ENCODE results near the gene SLC35D2. TPM values are rescaled to one million over a fixed set of nuclear protein-coding genes. Genes with fewer than 3 reads are reported as not detected.
"Not testable (repeated sequence)": the region's sequence is repeated elsewhere in the genome, so short reads cannot be mapped to it uniquely, and the experiment has no call there.

SLC35D2 gene
- total RNA-seq, 1 experiment from 2014 or later: 19.0 TPM

DNA sequence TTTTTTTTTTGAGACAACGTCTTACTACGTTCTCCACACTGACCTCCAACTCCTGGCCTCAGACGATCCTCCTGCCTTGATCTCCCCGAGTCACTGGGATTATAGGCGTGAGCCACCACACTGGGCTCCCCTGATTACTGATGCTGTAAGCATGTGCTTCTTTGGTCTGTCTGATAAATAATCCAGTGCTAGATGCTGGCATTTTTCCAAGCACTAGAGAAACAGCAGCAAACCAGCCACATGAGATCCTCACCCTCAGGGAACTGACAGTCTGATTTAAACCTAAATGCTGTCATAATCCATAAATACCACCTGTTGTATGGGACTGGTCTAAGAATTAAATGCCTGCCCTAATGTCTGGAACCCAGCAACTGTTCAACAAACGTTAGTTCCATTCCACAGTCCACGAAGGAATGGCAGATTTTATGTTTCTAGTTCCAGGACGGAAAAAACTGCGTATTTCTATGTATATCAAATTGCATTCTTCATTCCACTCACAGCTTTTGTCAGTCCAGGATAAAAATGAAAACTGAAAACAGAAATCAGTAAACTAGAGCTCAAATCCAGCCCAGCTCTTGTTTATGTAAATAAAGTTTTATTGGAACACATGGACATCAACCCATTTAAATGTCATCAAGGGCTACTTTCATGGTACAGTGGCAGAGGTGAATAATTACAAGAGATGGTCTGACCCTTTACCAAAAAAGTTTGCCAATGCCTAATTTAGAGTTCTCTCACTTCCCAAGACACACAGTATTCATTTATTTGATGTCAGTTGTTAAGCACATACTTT, 20.1 kb downstream of the SLC35D2 start:
- H3K23ac ChIP-seq (ENCODE audit: insufficient read length, low read depth, low read length): no peak overlapping the region
- no peak overlapping the region for H4K8ac ChIP-seq (replicated peaks; ENCODE audit: insufficient read length, low read depth, low read length)
- TF ChIP-seq, protein P1, sequence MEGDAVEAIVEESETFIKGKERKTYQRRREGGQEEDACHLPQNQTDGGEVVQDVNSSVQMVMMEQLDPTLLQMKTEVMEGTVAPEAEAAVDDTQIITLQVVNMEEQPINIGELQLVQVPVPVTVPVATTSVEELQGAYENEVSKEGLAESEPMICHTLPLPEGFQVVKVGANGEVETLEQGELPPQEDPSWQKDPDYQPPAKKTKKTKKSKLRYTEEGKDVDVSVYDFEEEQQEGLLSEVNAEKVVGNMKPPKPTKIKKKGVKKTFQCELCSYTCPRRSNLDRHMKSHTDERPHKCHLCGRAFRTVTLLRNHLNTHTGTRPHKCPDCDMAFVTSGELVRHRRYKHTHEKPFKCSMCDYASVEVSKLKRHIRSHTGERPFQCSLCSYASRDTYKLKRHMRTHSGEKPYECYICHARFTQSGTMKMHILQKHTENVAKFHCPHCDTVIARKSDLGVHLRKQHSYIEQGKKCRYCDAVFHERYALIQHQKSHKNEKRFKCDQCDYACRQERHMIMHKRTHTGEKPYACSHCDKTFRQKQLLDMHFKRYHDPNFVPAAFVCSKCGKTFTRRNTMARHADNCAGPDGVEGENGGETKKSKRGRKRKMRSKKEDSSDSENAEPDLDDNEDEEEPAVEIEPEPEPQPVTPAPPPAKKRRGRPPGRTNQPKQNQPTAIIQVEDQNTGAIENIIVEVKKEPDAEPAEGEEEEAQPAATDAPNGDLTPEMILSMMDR (conservative IDR thresholded peaks at IDR 0.05): no peak
- no peak overlapping the region for H3K4ac ChIP-seq (ENCODE audit: low read depth, low read length)
- H3T11ph ChIP-seq (ENCODE audit: low read length): no peak overlapping the region
- no peak overlapping the region for H2BK20ac ChIP-seq (ENCODE audit: low read depth, low read length, poor library complexity, severe bottlenecking)
- H3K9me3 ChIP-seq (ENCODE audit: control insufficient read depth, low read depth, low read length): no peaks in the 10 kb centered on the region
- H4K91ac ChIP-seq (ENCODE audit: insufficient read length, low read depth, low read length): no peak overlapping the region
- H3K27ac ChIP-seq (ENCODE audit: insufficient read length, low read depth, low read length): no peak overlapping the region
- WGBS (ENCODE audit: extremely low coverage, insufficient read length, low lambda C conversion rate): no CpG with 5 or more reads among the region's 9 CpGs
- Mint-ChIP-seq H3K27me3 (ENCODE audit: low read depth) (no peaks in the 10 kb centered on the region), H3K27ac (no peak overlapping the region; a peak in 2 of 7 replicates), H3K4me3 (no peak overlapping the region), H3K4me1 (no peaks in the 10 kb centered on the region), H3K36me3 (ENCODE audit: insufficient read depth in 1 of 3, low read depth in 3 of 3) (peaks cover 2 to 15% (median 15%) of the 10 kb centered on the region in 3 experiments), H3K9me3 (no peaks in the 10 kb centered on the region)
- no peaks in the 10 kb centered on the region for H3K27me3 ChIP-seq (ENCODE audit: insufficient read depth, low read length)
- H4K20me1 ChIP-seq (ENCODE audit: control insufficient read depth, insufficient read depth, insufficient read length): no peaks in the 10 kb centered on the region
- no peak overlapping the region for H2BK120ac ChIP-seq (ENCODE audit: low read depth, low read length, poor library complexity, severe bottlenecking)
- no peak for DNase-seq
- H3K4me2 ChIP-seq (ENCODE audit: insufficient read depth, insufficient read length, low read length): no peak overlapping the region
- no peak overlapping the region for H2AK5ac ChIP-seq (ENCODE audit: insufficient read length, low read length)
- H2BK15ac ChIP-seq (ENCODE audit: low read depth, low read length): no peak overlapping the region
- no peak overlapping the region for H2BK5ac ChIP-seq (ENCODE audit: insufficient read length, low read length)
- no peak overlapping the region for H3K18ac ChIP-seq (ENCODE audit: insufficient read length, low read depth, low read length)
- no peaks in the 10 kb centered on the region for H3K4me1 ChIP-seq (ENCODE audit: insufficient read depth, low read length)
- no peak overlapping the region for H2AFZ ChIP-seq (ENCODE audit: low read length)
- H3K56ac ChIP-seq (ENCODE audit: insufficient read length, low read depth, low read length): no peak overlapping the region
- H3K9ac ChIP-seq (ENCODE audit: extremely low read depth, insufficient read length, low read length): no peak overlapping the region
- H3K14ac ChIP-seq (ENCODE audit: insufficient read depth, low read length): no peak overlapping the region
- no peak overlapping the region for H2BK12ac ChIP-seq (ENCODE audit: insufficient read length, low read depth, low read length)
- H3K23me2 ChIP-seq (ENCODE audit: insufficient read length, low read depth, low read length, poor library complexity, severe bottlenecking): no peaks in the 10 kb centered on the region
- no peak overlapping the region for H4K5ac ChIP-seq (ENCODE audit: insufficient read length, low read depth, low read length)
- H3K79me1 ChIP-seq (ENCODE audit: insufficient read depth, low read depth, low read length, poor library complexity, severe bottlenecking): no peaks in the 10 kb centered on the region
- H3K79me2 ChIP-seq (ENCODE audit: insufficient read depth, low read length): no peaks in the 10 kb centered on the region

DNA sequence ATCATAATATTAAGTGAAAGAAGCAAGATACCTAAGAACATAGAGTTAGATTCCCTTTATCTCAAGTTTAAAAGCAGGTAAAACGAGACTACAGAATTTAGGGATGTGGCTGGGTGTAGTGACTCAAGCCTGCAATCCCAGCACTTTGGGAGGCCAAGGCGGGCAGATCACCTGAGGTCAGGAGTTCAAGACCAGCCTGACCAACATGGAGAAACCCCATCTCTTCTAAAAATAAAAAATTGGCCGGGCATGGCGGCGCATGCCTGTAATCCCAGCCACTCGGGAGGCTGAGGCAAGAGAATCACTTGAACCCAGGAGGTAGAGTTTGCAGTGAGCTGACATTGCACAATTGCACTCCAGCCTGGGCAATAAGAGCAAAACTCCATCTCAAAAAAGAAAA, 21.4 kb downstream of the SLC35D2 start:
- H3K4me1 Mint-ChIP-seq; H3K27me3 Mint-ChIP-seq (ENCODE audit: low read depth); H3K27ac Mint-ChIP-seq; H3K14ac ChIP-seq (ENCODE audit: insufficient read depth, low read length); H3K9ac ChIP-seq (ENCODE audit: extremely low read depth, insufficient read length, low read length); H3T11ph ChIP-seq (ENCODE audit: low read length); H3K27ac ChIP-seq (ENCODE audit: insufficient read length, low read depth, low read length); H2BK20ac ChIP-seq (ENCODE audit: low read depth, low read length, poor library complexity, severe bottlenecking); H3K4ac ChIP-seq (ENCODE audit: low read depth, low read length); H2BK120ac ChIP-seq (ENCODE audit: low read depth, low read length, poor library complexity, severe bottlenecking); H3K23ac ChIP-seq (ENCODE audit: insufficient read length, low read depth, low read length); H3K18ac ChIP-seq (ENCODE audit: insufficient read length, low read depth, low read length); H3K4me3 Mint-ChIP-seq; H3K9me3 ChIP-seq (ENCODE audit: control insufficient read depth, low read depth, low read length); H4K5ac ChIP-seq (ENCODE audit: insufficient read length, low read depth, low read length); H3K27me3 ChIP-seq (ENCODE audit: insufficient read depth, low read length); DNase-seq; H4K8ac ChIP-seq (replicated peaks; ENCODE audit: insufficient read length, low read depth, low read length); H3K56ac ChIP-seq (ENCODE audit: insufficient read length, low read depth, low read length); H2AK5ac ChIP-seq (ENCODE audit: insufficient read length, low read length); H3K4me2 ChIP-seq (ENCODE audit: insufficient read depth, insufficient read length, low read length); H3K9me3 Mint-ChIP-seq; H3K79me1 ChIP-seq (ENCODE audit: insufficient read depth, low read depth, low read length, poor library complexity, severe bottlenecking); H3K4me1 ChIP-seq (ENCODE audit: insufficient read depth, low read length); H3K79me2 ChIP-seq (ENCODE audit: insufficient read depth, low read length); H4K91ac ChIP-seq (ENCODE audit: insufficient read length, low read depth, low read length); H2BK15ac ChIP-seq (ENCODE audit: low read depth, low read length); H2BK5ac ChIP-seq (ENCODE audit: insufficient read length, low read length); H4K20me1 ChIP-seq (ENCODE audit: control insufficient read depth, insufficient read depth, insufficient read length); H2AFZ ChIP-seq (ENCODE audit: low read length); H3K23me2 ChIP-seq (ENCODE audit: insufficient read length, low read depth, low read length, poor library complexity, severe bottlenecking); H2BK12ac ChIP-seq (ENCODE audit: insufficient read length, low read depth, low read length): not testable (repeated sequence)
- WGBS (ENCODE audit: extremely low coverage, insufficient read length, low lambda C conversion rate): no CpG with 5 or more reads among the region's 6 CpGs
- H3K36me3 Mint-ChIP-seq (ENCODE audit: insufficient read depth in 1 of 3, low read depth in 3 of 3): peaks cover 2 to 17% (median 15%) of the 10 kb centered on the region in 3 experiments
